C4-2B (cell line): ENCODE results near the gene KAZN.

ENCODE experiments used
- H3K27ac ChIP-seq: fragments of 450-650 bp; 2 replicates; pipeline ENCODE4 v1.5.1; 2017
- CTCF ChIP-seq: fragments of 450-650 bp; conservative IDR thresholded peaks from 2 replicates; pipeline ENCODE4 v1.5.1; 2017; ENCODE audit warnings: mild to moderate bottlenecking
- ZFX ChIP-seq: fragments of 450-650 bp; IDR thresholded peaks from 2 replicates; pipeline ENCODE4 v1.6.1; 2017

Gene KAZN

GRCh38 chr1:14875524-14876509 is 277.3 kb downstream of the KAZN start:
- no peak for TF ChIP-seq CTCF
- TF ChIP-seq ZFX = no peak
- H3K27ac ChIP-seq = no peak overlapping the region

GRCh38 chr1:14876747-14877146 is 278.3 kb downstream of the KAZN start:
- no peak overlapping the region for H3K27ac ChIP-seq
- TF ChIP-seq CTCF (no peak), ZFX (no peak)

- TF ChIP-seq CTCF = no peak
- TF ChIP-seq ZFX = no peak
- no peak overlapping the region for H3K27ac ChIP-seq
These were observed 278.7 kb downstream of the KAZN start for GRCh38 chr1:14877224-14877623.

- no peak overlapping the region for H3K27ac ChIP-seq
- TF ChIP-seq CTCF (no peak), ZFX (no peak)
These were observed 279.6 kb downstream of the KAZN start for GRCh38 chr1:14878124-14878523.

GRCh38 chr1:14878951-14879350 is 280.5 kb downstream of the KAZN start:
- TF ChIP-seq ZFX = no peak
- TF ChIP-seq CTCF = no peak
- H3K27ac ChIP-seq = no peak overlapping the region

DNA sequence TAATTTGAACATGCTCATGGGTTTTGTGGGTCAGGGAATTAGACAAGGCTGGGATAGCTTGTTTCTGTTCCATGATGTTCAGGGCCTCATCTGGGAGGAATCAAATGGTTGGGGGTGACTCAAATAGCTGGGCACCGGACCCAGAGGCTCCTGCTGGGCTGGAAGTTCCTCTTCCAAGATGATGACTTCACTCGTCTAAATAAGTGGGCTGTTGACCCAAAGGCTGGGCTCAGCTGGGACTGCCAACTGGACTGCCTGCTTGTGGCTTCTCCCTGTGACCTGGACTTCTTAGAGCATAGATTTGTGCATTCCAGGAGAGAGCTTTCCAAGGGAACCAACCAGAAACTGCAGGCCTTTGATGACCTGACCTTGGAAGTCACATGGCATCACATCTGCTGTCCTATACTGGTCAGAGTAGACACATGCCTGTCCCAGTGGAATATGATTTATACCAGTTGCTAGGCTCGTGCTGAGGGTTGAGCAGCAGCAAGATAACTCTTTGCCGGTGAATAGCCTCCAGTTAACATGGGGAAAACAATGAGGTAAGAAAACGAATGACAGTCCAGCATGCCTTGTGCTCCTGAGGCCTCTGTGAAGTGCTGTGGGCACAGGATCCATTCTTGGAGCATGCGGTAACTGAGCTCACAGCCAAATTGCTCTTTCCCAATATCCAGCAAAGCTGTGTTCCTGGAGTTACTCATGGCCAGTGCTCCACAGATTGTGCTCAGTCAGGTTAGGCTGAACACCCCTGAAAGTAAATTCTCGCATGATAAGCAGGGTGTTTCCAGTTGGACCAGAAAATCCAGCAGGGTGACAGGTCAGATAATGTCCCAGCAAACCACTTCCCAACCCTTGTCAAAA is 282.2 kb downstream of the KAZN start:
- TF ChIP-seq CTCF (no peak), ZFX (no peak)
- H3K27ac ChIP-seq = no peak overlapping the region
